Measurements from ENCODE around the gene DIABLO. TPM values are rescaled to one million over a fixed set of nuclear protein-coding genes. Genes with fewer than 3 reads are reported as not detected.

DIABLO gene
- total RNA-seq, 1 experiment from 2014 or later = 74.6 TPM

- H3K4me1 Mint-ChIP-seq = peaks cover 25 to 30% of the 10 kb centered on the region in 2 experiments
- H3K9me3 ChIP-seq (ENCODE audit: control insufficient read depth, low read depth, low read length) = no peaks in the 10 kb centered on the region
- no peak overlapping the region for H2AFZ ChIP-seq (ENCODE audit: low read length)
- TF ChIP-seq CTCF (conservative IDR thresholded peaks at IDR 0.05) = no peak
- no peak overlapping the region for H2BK20ac ChIP-seq (ENCODE audit: low read depth, low read length, poor library complexity, severe bottlenecking)
- no peak overlapping the region for H4K91ac ChIP-seq (ENCODE audit: insufficient read length, low read depth, low read length)
- no peaks in the 10 kb centered on the region for H4K20me1 ChIP-seq (ENCODE audit: control insufficient read depth, insufficient read depth, insufficient read length)
- H3K27ac ChIP-seq (ENCODE audit: insufficient read length, low read depth, low read length) = no peak overlapping the region
- no peak overlapping the region for H3T11ph ChIP-seq (ENCODE audit: low read length)
- no peaks in the 10 kb centered on the region; the same call in 1 of the 2 replicates for H3K4me1 ChIP-seq (ENCODE audit: insufficient read depth, low read length)
- no peak overlapping the region for H2BK15ac ChIP-seq (ENCODE audit: low read depth, low read length)
- no peak overlapping the region for H4K8ac ChIP-seq (replicated peaks; ENCODE audit: insufficient read length, low read depth, low read length)
- H3K56ac ChIP-seq (ENCODE audit: insufficient read length, low read depth, low read length) = no peak overlapping the region
- H2BK120ac ChIP-seq (ENCODE audit: low read depth, low read length, poor library complexity, severe bottlenecking) = no peak overlapping the region
- no peak overlapping the region for H2BK5ac ChIP-seq (ENCODE audit: insufficient read length, low read length)
- H2AK5ac ChIP-seq (ENCODE audit: insufficient read length, low read length) = no peak overlapping the region
- H3K4me2 ChIP-seq (ENCODE audit: insufficient read depth, insufficient read length, low read length) = no peak overlapping the region
- DNase-seq = no peak
- H2BK12ac ChIP-seq (ENCODE audit: insufficient read length, low read depth, low read length) = no peak overlapping the region
- peak overlapping the region in 1 of 3 experiments; percentile 20; a peak in 1 of 7 replicates for H3K27ac Mint-ChIP-seq
- H4K5ac ChIP-seq (ENCODE audit: insufficient read length, low read depth, low read length) = no peak overlapping the region
- H3K27me3 ChIP-seq (ENCODE audit: insufficient read depth, low read length) = peaks cover 4% of the 10 kb centered on the region; the same call in 1 of the 2 replicates
- no peaks in the 10 kb centered on the region for H3K9me3 Mint-ChIP-seq
- H3K79me1 ChIP-seq (ENCODE audit: insufficient read depth, low read depth, low read length, poor library complexity, severe bottlenecking) = no peaks in the 10 kb centered on the region
- H3K23ac ChIP-seq (ENCODE audit: insufficient read length, low read depth, low read length) = no peak overlapping the region
- peaks cover 33% of the 10 kb centered on the region for H3K27me3 Mint-ChIP-seq (ENCODE audit: low read depth)
- WGBS (ENCODE audit: extremely low coverage, insufficient read length, low lambda C conversion rate) = no CpG with 5 or more reads among the region's 8 CpGs
- H3K9ac ChIP-seq (ENCODE audit: extremely low read depth, insufficient read length, low read length) = no peak overlapping the region
- H3K14ac ChIP-seq (ENCODE audit: insufficient read depth, low read length) = no peak overlapping the region
- H3K4me3 Mint-ChIP-seq = no peak overlapping the region
- peaks cover 7% of the 10 kb centered on the region for H3K23me2 ChIP-seq (ENCODE audit: insufficient read length, low read depth, low read length, poor library complexity, severe bottlenecking)
- H3K4ac ChIP-seq (ENCODE audit: low read depth, low read length) = no peak overlapping the region
- no peak overlapping the region for H3K18ac ChIP-seq (ENCODE audit: insufficient read length, low read depth, low read length)
- no peaks in the 10 kb centered on the region for H3K79me2 ChIP-seq (ENCODE audit: insufficient read depth, low read length)
- peaks cover 24 to 44% (median 40%) of the 10 kb centered on the region in 3 experiments; a peak in 6 of 7 replicates for H3K36me3 Mint-ChIP-seq (ENCODE audit: insufficient read depth in 1 of 3, low read depth in 3 of 3)
These were observed 18.5 kb downstream of the DIABLO start for GRCh38 chr12:122207391-122207790.
